Stimulated activated CD8-positive, alpha-beta memory T cell treated with anti-CD3 and anti-CD28 coated beads, Interleukin-4, amount 100 ng/mL, for 24 hours (primary cell): Measurements from ENCODE around the gene SPPL3.
A peak's percentile ranks its signal among the peaks of the same experiment; 100 is the strongest.
"Not testable (repeated sequence)": the region's sequence is repeated elsewhere in the genome, so short reads cannot be mapped to it uniquely, and the experiment has no call there.

ENCODE experiments used
- DNase-seq: peaks from one replicate; pipeline ENCODE4 v3.0.0-alpha.2; 2020; ENCODE audit warnings: low read depth

SPPL3 gene

GRCh38 chr12:120844297-120844696 is 59.9 kb downstream of the SPPL3 start:
- no peak for DNase-seq

GRCh38 chr12:120843472-120843871 is 60.7 kb downstream of the SPPL3 start:
- no peak for DNase-seq

DNA sequence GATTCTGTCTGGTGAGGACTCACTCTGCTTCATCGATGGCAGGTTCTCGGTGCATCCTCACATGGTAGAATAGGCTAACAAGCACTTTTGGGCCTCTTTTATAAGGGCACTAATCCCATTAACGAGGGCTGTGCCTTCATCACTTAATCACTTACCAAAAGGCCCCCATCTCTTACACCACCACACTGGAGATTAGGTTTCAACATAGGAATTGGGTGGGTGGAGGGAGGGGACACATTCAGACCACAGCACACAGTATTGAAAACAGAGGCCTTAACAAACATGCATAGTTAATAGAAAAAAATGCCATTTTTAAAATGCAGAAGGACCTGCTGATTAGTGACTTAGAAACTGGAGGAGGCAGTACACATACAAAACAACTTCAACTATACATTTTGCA is 61.6 kb downstream of the SPPL3 start:
- DNase-seq, result no peak

DNA sequence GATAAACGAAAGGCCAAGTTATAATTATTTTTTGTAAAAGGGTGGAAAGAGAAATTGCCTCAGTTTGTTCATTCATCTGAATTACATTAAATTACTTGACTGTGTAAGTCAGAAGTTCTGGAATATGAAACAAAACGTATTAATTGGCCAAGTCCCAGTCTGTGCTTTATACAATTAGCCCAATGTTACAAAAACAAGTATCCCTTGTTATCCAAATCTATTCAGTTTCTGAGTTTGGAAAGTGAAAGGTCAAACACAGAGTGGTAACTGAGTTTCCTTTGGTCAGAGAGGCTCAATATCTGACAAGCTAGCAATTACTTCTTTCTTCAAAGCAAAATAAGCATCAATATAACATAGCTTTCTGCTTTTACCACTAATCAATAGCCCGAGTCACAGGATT is 62.6 kb downstream of the SPPL3 start:
- DNase-seq, result no peak

GRCh38 chr12:120839503-120839902 is 64.7 kb downstream of the SPPL3 start:
- DNase-seq, result no peak

GRCh38 chr12:120838629-120839383 is 65.4 kb downstream of the SPPL3 start:
- DNase-seq, result not testable (repeated sequence)

DNA sequence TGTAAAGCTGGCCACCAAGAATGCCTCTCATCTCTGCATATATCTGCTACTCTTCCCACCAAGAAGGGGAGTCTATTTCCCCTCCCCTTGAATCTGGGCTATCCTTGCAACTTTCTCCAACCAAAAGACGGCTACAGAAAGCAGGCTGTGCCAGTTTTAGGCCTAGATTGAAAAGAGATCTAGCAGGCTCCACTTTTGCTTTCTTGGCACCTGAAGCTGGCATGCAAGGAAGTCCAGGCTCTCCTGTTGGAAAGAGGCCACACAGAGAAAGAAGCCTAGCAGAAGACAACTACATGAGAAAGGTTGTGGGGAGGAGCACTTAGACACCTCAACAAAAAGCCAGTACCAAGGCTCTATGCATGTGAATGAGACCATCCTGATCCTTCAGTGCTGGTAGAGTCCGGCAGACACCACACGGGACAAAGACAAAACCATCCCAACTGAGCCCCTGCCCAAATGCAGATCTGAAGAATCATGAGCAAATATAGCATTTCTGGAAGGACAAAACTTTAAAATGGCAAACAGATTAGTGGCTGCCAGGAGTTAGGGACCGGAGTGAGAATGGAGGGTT is 68.0 kb downstream of the SPPL3 start:
- no peak for DNase-seq

DNA sequence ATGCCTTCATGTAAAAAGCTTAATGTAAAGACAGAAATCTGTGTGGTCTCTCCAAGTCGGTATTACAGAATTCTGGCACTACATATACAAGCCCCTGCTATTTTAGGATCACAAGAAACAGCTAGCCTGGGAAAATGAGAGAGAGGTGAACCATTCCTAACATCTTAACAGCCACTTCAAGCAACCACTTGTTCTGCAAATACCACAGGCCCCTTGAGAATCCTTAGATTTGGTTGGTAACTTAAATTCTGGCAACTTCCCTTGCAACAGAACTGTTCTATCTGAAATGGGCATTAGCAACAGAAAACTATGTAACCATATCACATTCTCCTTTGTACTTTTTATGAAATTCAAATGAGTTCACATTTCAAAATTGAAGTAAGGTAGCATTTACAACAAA is 68.5 kb downstream of the SPPL3 start:
- no peak for DNase-seq

GRCh38 chr12:120835304-120835612 is 68.9 kb downstream of the SPPL3 start:
- DNase-seq, result no peak

- no peak for DNase-seq
Measured at GRCh38 chr12:120834489-120835303, 69.5 kb downstream of the SPPL3 start.

GRCh38 chr12:120833849-120834248 is 70.3 kb downstream of the SPPL3 start:
- DNase-seq, result no peak

DNA sequence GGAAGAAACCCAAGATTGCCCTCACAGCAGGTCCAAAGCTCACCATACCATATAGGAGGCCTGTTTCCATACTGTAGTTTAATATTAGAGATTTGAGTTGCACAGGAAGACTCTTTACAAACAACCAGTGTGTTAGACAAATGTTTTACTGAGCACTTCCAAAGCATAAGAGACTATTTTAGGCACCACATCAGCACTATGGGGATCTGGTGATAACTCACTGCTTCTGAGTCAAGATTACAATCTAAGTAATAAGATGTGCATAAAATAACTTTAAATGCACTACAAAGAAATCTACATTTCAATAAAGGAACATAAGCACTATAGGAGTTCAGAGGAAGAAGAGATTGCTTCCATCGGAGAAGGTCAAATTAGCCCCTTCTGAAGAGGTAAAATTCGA is 71.4 kb downstream of the SPPL3 start:
- no peak for DNase-seq

DNA sequence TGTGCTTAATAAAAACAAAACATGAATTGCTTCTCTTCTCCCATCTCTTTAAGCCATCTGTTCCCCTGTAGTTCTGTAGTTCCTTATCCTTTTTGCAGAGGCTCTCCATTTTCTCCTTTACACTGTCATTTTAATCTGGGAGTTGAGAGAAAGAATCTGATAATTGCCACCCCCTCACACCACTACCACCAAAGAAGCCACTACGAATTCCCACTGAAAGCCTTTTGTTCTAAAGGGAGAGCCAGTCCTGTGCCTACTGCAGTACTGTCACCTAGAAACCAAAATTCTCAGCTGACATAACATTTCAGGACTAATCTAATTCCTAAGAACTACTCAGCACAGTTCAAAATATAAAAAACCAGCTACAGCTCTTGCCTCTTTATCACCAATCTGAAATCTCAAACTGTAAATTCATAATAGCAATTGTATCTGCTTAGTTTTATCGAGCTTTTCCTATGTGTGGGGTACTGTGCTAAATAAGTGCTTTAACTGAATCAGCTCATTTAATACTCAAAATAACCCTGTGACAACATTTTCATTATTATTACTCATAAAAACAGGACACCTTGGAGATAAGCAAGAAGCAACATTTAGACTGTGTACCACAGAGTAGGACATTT is 72.4 kb downstream of the SPPL3 start:
- no peak for DNase-seq

- DNase-seq, result no peak
Measured at GRCh38 chr12:120830966-120831365, 73.2 kb downstream of the SPPL3 start.

DNA sequence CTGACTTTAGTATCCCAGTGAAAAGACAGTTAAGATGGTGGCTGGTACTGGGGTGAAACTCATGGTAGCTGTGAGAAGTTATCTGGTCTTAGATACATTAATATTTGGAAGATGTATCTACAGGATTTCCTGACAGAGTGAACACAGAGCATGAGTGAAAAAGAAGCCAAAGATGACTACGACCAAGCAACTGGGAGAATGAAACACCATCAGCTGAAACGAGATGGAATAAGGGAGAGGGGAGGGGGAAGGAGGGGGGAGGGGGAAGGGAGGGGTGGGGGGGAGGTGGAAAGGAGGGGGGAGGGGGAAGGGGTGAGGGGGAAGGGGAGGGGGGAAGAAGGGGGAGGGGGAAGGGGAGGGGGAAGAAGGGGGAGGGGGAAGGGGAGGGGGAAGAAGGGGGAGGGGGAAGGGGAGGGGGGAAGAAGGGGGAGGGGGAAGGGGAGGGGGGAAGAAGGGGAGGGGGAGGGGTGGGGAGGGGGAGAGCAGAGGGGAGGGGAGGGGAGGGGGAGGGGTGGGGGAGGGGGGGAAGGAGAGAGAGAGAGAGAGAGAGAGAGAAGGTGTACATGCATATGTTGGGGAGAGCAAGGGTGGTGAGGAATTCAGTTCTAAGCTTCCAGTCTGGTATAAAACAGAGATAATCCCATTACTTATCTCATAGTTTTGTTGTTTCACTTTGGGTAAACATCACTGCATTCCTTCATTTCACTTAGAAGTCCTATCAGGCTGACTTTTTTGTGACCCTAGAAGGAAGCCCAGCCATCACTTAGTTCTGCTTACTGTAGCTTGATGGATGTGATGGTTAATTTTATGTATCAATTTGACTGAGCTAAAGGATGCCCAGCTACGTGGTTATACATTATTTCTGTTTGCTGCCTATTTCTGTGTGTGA is 73.9 kb downstream of the SPPL3 start:
- DNase-seq, result no peak

GRCh38 chr12:120826335-120826734 is 77.8 kb downstream of the SPPL3 start:
- no peak for DNase-seq

DNA sequence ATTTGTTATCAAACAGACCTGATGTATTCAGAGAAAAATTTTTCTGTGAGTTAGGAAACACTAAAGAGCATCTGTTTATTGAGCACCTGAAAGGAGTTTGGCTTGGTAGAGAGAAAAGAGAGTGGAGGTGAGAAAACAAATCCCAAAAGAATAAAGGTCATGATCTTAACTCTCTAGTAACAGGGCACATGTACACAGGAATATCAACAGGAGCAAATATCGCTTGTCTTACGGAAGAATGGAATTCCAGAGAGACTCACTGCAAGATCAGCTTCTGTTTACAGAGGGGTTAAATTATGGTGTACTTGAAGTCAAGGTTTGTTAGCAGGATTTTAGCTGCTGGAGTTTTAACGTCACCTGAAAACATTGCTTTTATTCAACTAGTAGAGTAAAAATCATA is 78.8 kb downstream of the SPPL3 start:
- no peak for DNase-seq

DNA sequence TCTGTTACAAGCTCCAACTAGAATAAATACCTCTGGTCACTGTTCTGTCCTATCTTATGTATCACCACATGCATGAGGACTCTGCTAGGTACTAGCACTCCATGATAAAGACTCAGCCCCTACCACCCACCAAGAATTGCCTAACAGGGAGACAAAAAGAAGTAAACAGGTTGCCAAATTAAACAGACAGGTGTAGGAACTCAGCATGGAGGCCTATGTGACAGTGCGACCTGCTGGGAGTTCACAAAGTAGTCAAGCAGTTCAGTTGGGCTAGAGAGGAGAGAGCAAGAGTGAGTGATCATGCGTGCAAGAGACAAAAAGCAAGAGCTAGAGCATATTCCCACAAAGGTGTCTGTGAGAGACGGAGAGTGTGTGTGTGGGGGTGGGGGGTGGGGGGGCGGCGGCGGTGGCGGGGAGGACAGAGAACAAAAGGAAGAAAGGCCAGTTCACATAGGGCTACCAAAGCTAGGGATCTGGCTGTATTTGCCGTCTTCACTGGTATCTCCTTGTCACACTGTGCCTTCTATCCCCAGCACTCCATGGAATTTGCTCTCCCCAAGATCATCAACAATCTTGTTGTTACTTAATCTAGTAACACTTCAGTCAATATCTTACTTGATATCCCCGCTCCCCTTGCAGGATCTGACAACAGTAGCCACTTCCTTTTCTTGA is 81.2 kb downstream of the SPPL3 start:
- no peak for DNase-seq

DNA sequence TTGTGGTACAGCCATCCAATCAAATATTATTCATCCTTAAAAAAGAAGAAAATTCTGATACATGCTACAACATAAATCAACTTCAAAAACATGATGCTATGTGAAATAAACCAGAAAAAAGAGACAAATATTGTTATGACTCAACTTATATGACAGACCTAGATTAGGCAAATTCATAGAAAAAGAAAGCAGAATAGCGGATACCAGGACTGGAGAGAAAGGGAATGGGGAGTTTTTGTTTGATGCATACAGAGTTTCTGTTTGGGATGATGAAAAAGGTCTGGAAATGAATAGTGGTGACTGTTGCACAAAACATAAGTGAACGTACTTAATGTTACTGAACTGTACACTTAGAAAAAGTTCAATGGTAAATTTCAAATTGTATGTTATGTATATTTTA is 82.3 kb downstream of the SPPL3 start:
- no peak for DNase-seq

- DNase-seq, result peak; percentile 26
Measured at GRCh38 chr12:120820884-120821510, 83.2 kb downstream of the SPPL3 start.

GRCh38 chr12:120818416-120818815 is 85.7 kb downstream of the SPPL3 start:
- DNase-seq, result no peak
